Measurements from ENCODE around the gene TEX261.

The TEX261 gene

DNA sequence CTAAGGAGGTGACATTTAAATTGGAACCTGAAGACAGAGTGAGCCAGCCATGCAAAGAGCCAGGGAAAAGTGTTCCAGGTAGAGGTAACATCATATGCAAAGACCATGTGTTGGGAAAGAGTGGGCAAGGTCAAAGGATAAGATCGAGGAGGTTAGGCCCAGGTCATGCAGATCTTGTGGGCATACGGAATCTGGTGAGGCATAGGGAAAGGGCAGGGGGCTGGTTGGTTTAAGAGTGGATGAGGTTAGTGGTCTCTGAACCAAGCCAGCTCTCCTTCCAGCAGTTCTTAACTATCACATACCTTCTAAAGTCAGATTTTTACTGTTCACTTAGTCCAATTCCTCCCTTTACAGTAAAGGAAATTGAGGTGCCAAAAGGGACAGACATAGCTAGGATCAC is 13.3 kb downstream of the TEX261 start:
- DNase-seq: peak; percentile 29

DNA sequence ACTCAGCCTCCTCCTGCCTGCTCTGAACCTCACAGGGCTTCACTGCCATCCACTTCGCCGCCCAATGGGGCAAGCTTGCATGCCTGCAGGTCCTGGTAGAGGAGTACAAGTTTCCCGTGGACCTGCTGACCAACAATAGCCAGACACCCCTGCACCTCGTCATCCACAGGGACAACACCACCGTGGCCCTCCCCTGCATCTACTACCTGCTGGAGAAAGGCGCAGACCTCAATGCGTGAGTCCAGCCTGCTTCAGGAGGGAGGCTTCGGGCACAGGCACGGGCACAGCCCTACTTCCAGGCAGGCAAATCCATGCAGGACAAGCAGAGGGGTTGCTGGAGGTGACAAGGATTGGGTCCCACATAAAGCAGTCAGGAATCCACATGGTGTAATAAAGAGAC is 15.0 kb downstream of the TEX261 start:
- peak; percentile 42 for DNase-seq

DNA sequence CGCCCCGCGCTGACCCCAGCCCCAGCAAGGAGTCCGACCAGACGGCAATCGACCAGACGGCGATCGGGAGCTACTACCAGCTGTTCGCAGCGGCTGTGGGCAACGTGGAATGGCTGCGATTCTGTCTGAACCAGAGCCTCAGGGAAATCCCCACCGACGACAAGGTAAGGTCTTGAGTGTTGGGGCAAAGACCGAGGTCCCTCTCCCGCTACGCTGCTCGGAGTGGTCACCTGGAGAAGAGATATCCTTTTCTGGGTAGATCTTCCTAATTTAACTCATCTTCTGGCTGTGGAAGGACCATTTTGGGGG is 15.5 kb downstream of the TEX261 start:
- DNase-seq: no peak

DNA sequence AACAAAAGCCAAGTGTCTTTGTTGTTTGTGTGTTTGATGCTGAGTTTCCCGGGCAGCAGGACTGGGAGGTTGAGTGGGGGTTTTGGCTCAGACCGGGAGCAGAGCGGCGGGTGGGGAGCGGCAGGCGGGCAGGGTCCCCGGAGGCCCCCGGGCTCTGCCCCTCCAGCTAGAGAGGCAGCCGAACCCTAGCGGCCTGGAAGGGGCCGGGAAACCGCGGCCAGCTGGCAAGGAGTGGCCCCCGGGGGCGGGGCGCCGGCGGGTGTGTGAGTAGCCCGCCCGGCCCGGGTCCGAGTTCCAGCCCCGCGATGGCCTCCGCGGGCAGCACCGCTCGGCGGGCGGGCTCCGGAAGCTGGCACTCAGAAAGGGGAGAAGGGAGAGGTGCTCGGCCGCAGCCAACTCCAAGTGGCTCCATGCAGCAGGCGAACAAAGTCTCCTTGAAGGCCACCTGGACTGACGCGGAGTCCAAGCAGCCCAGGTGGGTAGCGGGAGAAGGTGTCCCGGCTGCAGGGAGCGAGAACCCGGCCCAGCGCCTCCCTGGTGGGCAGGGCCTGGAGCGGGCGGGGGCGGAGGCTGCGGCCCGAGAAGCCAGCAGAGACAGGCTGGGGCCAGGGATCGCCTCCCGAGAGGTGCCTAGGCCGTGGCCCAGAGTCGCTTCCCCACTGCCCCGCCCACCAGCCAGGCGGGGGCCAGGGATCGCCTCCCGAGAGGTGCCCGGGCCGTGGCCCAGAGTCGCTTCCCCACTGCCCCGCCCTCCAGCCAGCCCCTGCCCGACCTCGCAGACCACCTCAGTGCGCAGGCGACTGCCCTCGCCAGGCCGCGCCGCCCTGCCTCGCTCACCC is 16.1 kb downstream of the TEX261 start, which contains the start of gene ANKRD53:
Gene ANKRD53 (plus strand): TSS at position 290 of the 839 bp plus-strand sequence. CDS start 16 bp downstream, at position 306.
- DNase-seq: peak; percentile 92

DNA sequence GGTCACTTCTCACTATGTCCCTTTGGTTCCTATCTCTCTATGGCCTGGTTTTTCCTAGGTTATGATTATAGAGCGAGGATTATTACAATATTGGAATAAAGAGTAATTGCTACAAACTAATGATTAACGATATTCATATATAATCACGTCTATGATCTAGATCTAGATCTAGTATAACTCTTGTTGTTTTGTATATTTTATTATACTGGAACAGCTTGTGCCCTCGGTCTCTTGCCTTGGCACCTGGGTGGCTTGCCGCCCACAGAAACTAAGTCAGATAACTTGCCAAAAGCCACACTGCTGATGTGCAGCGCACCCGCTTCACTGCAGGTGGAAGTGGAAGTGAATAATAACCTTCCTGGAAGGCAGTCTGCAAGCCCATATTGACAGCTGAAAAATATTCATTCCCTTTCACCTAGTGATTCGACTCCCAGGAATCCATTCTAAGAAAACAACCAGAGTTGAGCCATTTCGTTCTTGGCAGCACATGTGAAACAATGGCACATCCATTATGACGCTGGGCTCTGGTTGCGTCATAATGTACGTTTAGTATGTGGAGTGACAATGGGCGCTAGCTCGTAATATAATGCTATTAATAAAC is 17.0 kb downstream of the TEX261 start:
- DNase-seq: peak; percentile 46

DNA sequence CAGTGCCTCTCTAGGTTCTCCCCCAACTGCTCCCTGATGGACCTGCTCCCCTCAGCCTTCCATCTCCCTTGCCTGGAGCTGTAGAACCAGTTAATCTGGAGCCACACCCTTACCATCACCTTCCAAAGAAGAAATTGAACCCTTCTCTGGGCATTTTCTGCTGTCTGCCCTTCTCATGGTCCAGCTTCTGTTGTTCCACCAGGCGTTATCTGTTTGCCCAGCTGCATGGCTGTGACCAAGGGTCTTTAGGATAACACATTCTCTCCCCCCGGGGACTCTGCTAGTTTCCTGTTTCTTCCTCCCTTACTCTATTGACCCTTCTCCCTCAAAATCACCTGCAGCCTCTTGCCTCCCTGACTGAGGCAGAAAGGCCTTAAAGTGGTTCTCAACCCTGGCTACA is 19.4 kb downstream of the TEX261 start:
- DNase-seq: peak; percentile 28

DNA sequence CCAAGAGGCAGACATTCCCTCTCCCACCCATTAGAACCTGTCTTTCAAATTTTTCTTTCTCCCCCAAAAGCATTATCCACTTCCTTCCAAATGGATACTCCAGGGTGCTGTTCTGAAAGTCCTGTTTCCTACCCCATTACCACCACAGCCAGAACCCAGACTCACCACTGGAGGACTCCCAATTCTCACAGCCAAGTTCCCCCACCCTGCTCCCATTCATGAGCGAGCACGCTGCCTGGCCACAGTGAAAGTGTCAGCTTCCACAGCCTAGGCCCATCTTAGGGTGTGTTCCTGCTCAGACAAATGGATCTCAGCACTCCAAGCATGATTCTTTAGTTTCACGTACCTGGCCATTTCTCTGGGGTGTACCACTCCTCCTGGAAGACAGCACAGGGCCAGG is 20.1 kb downstream of the TEX261 start:
- DNase-seq: peak; percentile 22

DNA sequence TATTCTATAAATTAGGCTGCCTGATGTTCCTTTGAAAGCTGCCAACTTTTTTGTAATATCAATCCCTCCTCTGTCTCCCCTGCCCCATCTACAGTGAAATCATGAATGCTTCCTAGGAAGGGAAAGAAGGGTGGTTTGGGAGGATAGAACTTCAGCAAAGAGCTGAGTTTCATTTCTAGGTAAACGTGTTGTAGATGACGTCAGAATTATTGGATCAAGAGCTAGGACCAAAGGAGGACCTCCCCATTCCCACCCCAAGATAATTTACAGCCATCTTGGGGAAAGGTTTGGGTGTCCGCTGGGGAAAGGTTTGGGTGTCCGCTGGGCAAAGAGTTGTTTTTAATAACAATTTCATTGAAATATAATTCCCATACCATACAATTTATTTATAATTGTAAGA is 27.5 kb downstream of the TEX261 start:
- DNase-seq: peak; percentile 8

DNA sequence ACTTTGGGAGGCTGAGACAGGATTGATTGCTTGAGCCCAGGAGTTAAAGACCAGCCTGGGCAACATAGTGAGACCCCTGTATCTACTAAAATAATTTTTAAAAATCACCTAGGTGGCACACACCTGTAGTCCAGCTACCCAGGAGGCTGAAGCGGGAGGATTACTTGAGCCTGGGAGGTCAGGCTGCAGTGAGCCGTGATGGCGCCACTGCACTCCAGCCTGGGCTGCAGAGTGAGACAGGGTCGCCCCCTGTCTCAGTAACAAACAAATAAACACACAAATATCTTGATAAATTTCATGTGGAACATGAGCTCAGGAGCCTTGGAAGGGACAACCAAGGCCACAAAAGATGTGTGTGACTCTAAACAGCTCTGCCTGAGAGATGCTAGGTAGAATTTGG is 28.0 kb downstream of the TEX261 start:
- peak; percentile 47 for DNase-seq

DNA sequence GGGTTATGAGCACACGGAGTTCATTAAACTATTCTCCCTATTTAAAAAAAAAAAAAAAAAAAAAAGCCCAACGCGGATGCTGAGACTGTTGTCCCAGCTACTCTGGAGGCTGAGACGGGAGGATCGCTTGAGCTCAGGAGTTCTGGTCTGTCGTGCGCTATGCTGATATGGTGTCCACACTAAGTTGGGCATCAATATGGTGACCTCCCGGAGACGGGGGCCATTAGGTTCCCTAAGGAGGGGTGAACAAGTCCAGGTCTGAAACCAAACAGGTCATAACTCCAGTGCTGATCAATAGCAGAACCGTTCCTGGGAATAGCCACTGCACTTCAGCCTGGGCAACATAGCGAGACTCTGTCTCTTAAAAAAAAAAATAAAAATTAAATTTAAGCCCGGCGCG is 29.2 kb downstream of the TEX261 start:
- DNase-seq: peak; percentile 17

DNA sequence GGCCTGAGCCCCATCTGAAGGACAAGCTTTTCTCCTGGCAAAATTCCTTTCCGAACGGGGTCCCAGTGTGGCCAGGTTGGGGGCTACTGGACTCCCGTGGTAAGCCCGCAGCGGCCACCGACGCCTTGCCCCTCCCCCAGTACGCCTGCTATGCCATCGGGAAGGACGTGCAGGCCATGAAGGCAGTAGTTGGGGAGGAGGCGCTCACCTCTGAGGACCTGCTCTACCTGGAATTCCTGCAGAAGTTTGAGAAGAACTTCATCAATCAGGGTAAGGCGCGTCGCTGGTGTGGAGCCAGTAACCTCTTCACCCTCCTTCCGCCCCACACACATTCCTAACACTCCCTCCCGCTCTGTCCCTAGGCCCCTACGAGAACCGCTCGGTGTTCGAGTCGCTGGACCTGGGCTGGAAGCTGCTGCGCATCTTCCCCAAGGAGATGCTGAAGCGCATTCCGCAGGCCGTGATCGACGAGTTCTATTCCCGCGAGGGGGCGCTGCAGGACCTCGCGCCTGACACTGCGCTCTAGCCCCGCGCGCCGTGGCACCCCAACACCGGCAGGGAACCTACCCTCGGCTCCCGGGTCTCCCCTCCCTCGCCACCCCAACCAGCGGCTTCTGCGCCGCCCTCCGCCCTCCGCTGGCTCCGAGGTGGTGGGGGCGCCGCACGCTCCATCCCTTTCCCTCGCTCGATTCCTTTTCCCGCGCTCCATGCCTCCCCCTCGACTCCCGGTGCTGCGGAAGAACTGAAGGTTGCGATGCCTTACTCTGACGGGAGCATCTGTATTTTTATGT is 29.9 kb downstream of the TEX261 start:
- DNase-seq: peak; percentile 81

DNA sequence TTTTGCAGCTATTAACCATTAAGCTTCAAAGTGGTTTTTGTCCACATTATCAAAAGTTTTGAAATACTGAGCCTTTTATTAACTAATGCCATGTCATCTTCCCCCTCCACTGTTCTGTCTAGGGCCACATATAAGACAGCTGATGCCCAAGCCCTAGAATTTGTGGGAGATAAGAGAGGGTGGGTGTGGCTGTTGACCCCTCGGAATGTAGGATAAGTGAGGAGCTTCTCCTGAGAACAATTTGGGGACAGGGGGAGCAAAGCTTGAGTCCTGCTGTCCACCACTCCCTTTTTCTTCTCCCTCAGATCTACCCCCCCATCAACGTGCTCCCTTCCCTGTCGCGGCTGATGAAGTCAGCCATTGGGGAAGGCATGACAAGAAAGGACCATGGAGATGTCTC is 30.5 kb downstream of the TEX261 start:
- peak; percentile 35 for DNase-seq

DNA sequence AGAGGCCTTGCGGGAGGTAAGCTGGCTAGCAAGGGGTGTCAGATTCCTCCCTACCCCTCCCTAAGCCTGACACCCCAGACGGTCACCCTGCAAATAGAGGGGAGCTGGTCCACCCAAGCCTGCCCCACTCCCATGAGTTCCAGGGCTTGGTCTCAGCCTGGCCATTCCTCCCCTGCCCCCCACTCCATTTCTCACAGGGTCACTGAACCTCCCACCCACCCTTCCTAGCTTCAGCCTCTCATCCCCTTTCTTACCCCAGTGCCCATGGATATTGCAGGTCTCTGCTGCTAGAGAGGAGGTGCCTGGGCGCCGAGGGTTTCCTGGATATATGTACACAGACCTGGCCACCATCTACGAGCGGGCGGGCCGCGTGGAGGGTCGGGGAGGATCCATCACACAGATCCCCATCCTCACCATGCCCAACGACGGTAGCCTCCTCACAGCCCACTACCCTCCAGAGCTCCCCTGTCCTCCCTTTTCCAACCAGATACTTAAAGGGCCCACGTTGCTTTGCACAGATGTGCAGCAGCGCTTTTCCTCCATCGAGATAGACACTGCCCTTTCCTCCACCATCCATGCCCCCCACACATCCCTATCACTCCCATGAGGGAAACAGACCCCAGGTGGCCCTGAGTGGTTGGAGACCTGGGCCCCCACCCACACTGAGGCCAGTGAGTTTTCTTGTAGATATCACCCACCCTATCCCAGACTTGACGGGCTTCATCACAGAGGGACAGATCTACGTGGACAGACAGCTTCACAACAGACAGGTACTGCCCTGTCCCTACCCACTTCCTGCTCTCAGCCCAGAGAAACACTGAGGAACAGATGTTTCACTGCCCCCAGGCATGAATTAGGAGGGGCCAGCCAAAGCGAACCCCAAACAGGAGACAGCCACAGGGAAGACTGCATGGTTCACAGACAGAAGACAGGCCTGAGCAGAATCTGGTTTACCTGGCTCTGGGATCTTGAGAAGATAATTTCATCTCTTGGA is 31.5 kb downstream of the TEX261 start:
- DNase-seq: peak; percentile 47

DNA sequence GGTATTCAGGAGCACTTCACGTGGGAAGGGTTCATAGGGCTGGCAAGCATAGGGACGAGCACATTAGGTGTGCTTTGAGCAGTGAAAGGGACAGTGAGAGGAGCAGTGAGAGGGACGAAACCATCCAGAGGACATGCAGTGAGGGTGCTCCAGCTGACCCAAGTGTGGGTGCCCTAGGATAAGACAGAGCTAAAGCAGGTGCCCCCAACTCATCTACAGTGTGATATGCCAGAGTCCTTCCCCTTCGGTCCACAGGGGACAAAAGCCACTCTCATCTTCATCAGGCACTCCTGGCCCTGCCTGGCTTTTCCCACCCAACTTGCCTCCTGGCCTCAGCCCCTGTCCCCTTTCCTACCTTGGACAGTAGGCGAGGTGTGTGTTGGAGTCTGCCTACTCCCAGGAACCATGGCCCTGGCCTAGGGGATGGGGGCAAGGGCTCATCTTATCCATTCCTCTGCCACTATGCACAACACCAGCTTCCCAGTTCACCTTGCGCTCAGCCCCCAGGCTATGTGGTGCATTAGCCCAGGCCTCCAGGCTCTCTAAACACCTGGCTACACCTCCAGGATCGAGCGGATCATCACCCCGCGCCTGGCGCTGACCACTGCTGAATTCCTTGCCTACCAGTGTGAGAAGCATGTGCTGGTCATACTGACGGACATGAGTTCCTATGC is 32.3 kb downstream of the TEX261 start:
- peak; percentile 55 for DNase-seq

DNA sequence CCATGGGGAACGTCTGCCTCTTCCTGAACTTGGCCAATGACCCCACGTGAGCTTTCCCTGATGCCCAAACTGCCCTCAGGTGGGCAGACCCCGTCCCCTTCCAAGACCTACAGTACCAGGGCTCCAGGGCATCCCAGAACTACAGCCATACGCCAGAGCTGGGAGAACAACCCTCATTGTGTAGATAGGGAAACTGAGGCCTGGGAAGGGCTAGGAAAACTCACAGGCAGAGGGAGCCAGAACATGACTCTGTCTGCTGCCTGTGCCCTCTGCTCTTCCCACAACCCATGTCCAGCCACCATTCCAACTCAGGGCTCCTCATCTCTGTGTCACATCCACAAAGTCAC is 33.1 kb downstream of the TEX261 start:
- no peak for DNase-seq

DNA sequence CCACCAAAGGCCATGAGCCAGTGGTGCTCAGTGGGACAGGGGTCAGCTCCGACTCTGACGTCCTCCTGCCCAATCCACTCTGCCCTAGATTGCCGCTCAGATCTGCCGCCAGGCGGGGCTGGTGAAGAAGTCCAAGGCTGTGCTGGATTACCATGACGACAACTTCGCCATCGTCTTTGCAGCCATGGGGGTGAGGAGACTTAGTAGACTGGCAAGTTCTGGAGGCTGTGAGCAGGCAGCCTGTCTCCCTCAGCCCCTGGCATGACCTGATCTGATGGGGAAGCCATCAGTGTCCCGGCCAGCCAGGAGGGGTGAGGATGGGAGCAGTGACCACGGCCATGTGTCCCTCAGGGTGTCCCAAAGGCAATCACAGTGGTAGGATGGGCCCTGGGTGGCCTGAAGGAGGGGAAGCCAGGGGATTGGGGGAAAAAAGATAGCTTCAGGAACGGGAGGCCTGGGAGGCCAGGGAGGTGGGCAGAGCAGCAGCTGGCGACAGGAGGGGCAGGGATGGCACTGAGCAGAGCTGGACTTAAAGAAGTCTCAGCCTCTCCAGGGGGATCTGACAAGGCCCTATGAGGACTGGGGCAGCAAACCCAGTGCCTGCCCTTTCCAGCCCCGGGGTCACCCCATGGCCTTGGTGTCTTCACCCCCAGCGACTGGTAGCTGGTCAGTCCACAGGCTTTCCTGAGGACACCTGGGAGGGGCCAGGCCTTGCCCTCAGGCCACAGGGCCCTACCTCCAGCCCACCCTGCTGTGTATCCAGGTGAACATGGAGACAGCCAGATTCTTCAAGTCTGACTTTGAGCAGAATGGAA is 33.6 kb downstream of the TEX261 start:
- peak; percentile 63 for DNase-seq

DNA sequence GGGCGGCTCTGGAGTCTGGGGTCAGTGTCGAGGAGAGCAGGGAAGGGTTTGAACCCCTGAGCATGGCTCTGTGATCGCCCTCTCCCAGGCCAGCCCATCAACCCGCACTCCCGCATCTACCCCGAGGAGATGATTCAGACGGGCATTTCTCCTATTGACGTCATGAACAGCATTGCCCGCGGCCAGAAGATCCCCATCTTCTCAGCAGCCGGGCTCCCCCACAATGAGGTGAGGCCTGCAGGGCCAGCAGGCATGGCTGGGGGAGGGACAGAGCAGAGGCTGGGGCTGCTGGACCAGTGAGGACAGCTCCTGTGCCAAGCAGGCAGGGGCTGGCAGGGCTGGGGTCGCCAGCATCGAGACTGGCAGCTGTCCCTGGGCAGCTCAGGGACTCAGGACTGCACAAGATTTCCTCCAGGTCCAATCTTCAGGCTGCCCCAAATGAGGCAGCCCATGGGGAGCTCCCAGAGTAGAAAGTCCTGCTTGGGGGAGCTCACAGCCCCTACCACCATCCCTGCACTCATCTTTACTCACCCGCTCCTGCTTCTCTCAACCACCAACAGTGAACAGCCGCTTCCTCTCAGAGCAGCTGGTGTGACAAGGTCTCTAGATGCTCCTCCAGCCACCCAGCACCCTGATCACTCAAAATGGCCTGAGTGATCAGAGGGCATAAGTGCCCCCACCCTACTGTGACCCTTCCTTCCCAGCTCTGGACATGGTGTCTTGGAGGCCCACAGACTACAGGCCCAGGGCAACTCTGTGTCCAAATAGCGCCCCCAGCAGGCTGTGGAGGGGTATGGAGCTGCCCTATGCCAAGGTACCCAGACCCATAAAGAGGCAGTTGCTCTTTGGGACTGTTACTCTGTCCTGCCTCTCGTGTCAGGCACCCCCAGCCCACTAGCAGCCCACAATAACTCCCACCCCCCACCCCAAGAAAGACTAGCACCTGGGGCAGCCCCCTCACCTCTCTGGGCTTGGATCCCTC is 34.5 kb downstream of the TEX261 start:
- no peak for DNase-seq

DNA sequence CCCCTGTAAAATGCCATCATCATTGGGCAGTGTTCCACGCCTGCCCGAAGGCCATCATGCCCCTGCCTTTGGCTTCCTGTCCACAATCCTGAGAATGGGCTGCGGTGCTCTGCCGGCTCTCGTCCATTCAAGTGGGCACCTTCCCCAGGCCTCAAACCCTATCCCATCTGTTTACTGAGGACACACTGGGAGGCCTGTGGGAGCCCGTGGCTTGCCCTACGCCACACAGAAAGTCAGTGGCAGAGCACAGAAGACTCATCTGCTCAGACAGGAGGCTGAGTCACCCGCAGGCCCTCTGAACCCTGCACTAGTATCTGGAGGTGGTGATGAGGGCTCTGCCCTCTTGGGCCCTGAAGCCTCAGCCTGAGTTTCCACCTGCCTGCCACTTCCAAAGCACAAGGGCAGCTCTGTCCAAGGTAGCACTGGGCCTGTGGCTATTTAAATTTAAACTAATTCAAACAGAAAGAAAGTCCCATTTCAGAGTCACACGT is 35.4 kb downstream of the TEX261 start:
- DNase-seq: peak; percentile 54

DNA sequence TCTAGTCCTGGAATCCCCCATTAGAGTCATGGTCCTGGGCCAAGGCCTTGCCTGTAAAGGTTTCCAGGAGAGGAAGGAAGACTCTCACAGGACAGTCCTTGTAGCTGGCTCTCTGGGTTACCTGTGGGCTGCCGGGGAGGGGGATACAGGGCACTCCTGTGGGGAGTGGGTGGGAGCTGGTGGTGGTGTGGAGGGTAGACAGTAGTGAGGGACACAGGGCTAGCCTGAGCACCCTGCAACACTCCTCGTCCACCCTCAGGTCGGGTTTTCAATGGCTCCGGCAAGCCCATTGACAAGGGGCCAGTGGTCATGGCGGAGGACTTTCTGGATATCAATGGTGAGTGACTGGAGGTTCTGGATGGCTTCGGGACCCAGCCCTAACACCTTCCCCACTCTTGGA is 35.9 kb downstream of the TEX261 start:
- no peak for DNase-seq

DNA sequence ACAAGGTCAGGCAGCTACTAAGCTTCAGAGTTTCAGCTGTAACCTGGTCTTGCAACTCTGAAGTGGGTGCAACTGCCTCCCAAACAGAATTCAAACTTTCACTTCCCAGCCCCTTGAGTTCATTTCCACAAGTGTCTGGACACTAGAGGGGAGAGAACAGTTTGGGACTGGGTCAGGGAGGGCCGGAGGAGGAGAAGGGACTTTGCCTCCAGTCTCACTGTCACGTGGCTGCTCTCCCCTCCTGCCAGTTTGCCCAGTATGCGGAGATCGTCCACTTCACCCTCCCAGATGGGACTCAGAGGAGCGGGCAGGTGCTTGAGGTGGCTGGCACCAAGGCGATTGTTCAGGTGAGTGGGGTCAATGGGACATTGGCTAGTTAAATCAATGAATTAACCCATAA is 36.9 kb downstream of the TEX261 start:
- DNase-seq: no peak

All from islet precursor cell (in vitro differentiated cells).